ENCODE results near the gene NR3C1.

The NR3C1 gene

GRCh38 chr5:143398053-143398355, 5.5 kb downstream of the NR3C1 start:
- no peak for DNase-seq

DNA sequence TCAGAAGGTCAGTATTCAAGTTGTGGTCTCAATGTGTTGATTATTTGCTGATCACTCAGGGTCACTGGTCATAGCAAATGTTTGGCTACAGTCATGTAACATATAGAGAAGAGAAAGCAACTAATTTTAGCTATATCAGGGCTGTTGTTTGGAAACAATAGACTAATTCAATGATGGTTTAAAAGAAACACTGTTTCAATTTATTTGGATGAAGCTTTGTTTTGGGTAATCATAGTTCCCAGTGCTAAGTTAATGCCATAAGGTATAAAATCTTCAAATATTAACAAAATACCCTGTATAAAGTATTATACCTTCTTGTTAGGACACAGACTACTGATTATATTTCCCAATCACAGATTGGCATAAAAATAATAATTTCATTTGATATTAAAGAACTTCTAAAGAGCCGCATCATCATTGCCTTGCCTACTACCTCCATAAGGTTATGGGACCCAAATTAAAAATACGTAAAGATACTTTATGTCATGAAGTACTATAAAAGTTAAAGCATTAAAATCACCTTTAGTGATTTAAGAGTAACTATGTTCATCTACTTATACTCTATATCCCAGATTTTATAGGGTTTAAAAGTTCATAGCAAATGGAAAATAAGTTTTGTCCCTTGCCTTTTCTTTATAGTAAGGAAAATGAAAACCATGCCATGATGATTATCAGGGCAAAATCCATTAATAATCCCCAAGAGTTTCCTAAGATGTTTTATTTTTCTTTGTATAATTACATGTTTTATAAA, 6.0 kb downstream of the NR3C1 start:
- DNase-seq, result no peak

DNA sequence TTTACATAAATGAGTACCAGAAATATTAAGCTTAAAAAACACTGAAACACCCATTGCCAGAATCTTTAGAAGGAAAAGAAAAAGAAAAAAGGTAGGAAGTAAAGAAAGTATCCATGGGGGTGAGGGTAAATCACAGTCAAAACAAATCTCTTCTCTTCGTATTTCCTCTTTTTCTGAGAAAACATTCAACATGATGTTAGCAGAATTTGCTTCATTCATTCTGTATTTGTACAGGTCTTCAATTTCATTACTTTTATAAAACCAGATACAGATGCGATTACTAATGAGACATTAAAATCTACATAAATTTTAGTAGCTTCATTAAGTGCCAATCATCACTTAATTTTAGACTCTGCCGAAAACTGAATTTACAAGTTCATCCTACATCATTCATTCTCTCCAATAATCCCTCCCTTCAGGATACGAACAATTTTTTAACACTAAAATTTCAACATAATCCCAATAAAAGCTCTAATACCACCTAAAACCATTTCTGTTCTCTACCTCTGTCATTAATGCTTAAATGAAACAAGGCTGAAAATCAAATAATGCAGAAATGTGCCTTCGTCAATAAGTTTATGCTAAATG, 7.0 kb downstream of the NR3C1 start:
- no peak for DNase-seq

DNA sequence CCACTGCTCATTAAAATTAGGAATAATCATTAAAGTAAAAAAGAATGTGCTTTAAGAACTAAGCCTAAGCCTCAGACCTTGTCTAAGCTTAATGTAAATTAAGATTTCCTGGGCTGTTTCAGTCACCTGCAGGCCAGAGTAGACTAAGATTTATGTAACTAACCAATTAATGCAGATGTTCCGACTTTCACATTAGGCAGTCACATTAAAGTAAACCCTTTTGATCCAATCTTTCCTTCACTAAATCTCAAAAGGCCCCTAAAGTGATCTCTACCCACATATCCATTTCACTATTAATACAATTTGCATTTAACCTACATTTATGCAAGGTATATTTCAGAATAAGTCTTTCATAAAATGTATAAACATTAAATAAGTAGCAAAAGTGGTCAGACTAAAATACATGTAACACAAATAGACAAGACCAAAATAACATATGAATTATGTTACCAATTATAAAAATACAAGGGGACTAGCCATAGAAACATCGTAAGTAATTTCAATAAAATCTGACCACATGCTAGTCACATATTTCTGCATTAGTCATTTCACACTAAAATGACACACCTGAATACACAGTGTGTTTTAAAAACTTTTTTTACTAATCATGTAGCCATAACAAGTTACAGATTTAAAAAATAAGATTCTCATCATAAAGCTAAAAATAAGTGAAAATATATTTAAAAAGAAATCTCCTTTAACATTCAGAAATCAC, 7.7 kb downstream of the NR3C1 start:
- peak; percentile 29 for DNase-seq

- no peak for DNase-seq
These were observed 10.0 kb downstream of the NR3C1 start for GRCh38 chr5:143393524-143393923.

GRCh38 chr5:143390941-143391340, 12.5 kb downstream of the NR3C1 start:
- DNase-seq, result no peak

DNA sequence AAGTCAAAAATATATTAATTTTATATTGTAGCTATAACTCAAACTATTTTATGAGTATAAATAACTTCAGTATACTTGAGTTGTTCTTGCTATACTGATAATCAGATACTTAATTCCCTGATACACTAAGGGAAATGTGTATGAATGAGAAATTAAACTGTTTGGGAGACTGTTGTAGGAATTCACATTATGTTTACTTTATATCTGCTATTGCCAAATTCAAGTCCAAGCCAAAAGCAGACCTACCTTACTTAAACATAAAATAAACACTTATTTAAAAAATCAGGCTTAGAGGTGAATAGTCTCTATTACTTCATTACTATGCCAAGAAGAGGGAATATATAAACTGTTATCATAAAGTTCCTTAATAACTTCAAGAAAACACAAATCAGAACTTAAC, 13.2 kb downstream of the NR3C1 start:
- DNase-seq, result no peak

DNA sequence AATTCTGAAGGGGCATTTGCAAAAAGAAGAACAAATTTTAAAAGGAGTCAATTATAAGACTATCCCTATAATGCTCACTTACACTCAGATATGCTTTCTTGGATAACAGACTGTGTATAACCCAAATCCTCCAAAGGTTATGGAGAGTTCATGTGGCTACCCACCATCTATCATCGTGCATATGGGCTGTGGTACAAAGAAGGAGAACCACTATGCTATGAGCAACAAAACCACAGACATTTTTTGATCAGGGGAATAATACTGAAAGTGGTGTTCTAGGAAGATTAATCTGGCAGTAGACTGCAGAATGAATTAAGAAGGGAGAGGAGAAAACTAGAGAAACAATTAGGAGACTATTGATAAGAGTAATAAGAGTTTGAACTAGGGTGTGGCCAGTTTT, 16.8 kb downstream of the NR3C1 start:
- DNase-seq, result no peak

GRCh38 chr5:143384865-143385657, 18.4 kb downstream of the NR3C1 start:
- DNase-seq, result no peak

DNA sequence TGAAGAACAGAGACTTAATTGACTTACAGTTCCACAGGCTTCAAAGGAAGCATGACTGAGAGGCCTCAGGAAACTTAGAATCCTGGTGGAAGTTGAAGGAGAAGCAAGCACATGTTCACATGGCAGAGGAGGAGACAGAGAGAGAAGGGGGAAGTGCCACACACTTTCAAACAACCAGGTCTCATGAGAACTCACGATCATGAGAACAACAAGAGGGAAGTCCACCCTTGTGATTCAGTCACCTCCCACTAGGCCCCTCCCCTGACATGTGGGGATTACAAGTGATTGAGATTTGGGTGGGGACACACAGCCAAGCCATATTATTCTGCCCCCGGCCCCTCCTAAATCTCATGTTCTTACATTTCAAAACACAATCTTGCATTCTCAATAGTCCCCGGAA, 19.5 kb downstream of the NR3C1 start:
- DNase-seq, result no peak

- no peak for DNase-seq
These were observed 23.9 kb downstream of the NR3C1 start for GRCh38 chr5:143379606-143380005.

GRCh38 chr5:143376911-143377813, 26.3 kb downstream of the NR3C1 start:
- peak; percentile 44 for DNase-seq

DNA sequence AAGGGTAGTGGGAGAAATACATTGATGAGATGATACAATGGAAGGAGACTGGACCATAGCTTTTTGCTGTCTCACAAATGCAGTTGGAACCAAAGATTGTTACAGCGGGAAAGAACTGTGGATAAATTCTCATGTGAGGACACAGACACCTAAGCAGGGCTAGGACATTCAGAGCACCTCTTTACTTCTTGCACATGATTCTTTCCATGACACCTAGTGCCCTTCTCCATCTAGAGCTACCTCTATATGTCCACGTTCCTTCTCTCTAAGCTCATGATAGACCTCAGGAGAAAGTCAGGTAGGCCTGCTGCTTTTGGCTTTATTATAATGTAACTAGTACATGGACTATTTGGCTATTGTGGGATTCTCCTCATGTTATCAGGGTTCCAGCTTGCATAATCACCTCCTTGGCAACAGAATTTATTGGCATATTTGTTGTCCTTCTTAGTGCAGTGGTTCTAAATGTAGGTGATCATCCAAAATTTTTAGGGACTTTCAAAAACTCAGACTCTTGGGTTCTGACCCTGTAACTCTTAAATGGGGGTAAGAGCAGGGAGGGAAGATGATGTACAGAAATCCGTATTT, 27.2 kb downstream of the NR3C1 start:
- DNase-seq, result no peak

- DNase-seq, result no peak
These were observed 28.8 kb downstream of the NR3C1 start for GRCh38 chr5:143374496-143375217.

DNA sequence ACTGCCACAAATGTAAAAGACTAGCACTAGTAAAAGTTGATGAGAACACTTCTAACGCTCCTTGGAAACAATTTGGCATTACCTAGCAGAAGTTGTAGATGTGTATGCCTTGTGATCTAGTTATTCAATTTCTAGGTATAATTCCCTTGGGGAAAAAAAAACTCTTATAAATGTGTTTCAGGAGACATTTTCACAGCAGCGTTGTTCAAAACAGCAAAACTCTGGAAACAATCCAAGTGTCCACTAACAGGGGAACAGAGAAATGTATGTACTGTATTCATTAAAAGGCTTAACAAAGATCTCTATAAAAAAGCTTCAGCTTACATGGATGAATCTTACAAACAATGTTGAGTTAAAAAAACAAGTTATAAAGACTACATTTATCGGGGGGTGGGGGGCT, 30.4 kb downstream of the NR3C1 start:
- DNase-seq, result no peak

- no peak for DNase-seq
These were observed 31.2 kb downstream of the NR3C1 start for GRCh38 chr5:143372187-143372829.

DNA sequence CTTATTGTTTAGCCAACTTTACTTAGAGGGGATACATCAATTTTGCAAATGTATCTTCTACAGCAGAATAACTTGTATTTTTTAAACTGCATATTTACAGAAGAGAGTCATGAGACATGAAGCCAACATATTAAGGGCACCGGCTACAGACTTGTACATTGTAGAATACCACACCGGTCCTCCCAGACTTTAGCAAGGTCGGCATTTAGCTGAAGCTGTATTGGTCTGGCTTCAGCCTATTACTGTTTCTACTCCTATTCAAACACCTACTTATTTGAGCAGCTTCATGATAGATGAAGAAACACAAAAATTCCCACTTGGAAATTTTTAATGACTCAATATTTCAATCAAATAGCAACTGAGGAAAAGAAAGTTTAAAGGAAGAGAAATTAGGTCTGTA, 33.0 kb downstream of the NR3C1 start:
- no peak for DNase-seq

GRCh38 chr5:143364061-143364460, 39.4 kb downstream of the NR3C1 start:
- DNase-seq, result no peak

- DNase-seq, result no peak
These were observed 40.7 kb downstream of the NR3C1 start for GRCh38 chr5:143362664-143363227.

- no peak for DNase-seq
These were observed 42.0 kb downstream of the NR3C1 start for GRCh38 chr5:143361438-143361837.

DNA sequence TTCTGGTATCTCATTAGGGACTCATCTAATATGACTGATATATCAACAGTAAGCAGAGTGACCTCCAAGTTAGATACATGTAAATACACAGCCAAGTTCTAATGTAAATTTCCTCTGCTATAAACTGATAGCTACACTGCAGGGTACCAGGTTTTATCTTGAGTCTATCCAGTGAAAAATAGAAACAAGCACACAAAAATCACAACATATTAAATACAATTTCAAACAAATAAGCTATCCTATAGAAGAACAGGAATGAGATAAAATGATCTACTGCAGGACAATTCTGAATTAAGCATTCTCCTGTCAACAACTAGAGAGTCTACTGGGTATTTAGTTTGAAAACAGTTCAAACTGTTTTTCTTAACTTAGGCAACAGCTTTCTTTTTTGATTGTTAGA, 42.7 kb downstream of the NR3C1 start:
- no peak for DNase-seq

Measured in HCEC 1CT (cell line).